K562 (cell line): ENCODE data around the gene OXNAD1. TPM values are rescaled to one million over a fixed set of nuclear protein-coding genes. Genes with fewer than 3 reads are reported as not detected.

ENCODE experiments used
- ARID1B ChIP-seq: fragments of 450-650 bp; IDR thresholded peaks from 2 replicates; pipeline ENCODE4 v1.6.1; 2016; ENCODE audit warnings: antibody characterized with exemption, mild to moderate bottlenecking, inconsistent platforms
- CTCFL ChIP-seq: IDR thresholded peaks from 2 replicates; pipeline ENCODE4 v1.6.1; 2011; ENCODE audit warnings: borderline replicate concordance, low read depth, mild to moderate bottlenecking, moderate library complexity, low read length; ENCODE audit not compliant: insufficient read depth, poor library complexity, severe bottlenecking
- DLX4 ChIP-seq: fragments of 250-450 bp; sonication (Bioruptor Pico); IDR thresholded peaks from 2 replicates; pipeline ENCODE4 v1.6.1; 2021; ENCODE audit warnings: mild to moderate bottlenecking
- DMBX1 ChIP-seq: fragments of 250-450 bp; sonication (Bioruptor Pico); IDR thresholded peaks from 2 replicates; pipeline ENCODE4 v1.8.0; 2022; ENCODE audit warnings: inconsistent platforms, mild to moderate bottlenecking, moderate library complexity, borderline replicate concordance
- E2F3 ChIP-seq: fragments of 250-450 bp; sonication (Bioruptor Pico); IDR thresholded peaks from 2 replicates; pipeline ENCODE4 v1.4.0; 2020; ENCODE audit warnings: mild to moderate bottlenecking
- GTF2F1 ChIP-seq: IDR thresholded peaks from 2 replicates; pipeline ENCODE4 v1.6.1; 2011; ENCODE audit warnings: low read depth, low read length, improper control_type of control experiment
- HDAC6 ChIP-seq: IDR thresholded peaks from 2 replicates; pipeline ENCODE4 v1.6.1; 2012; ENCODE audit warnings: low read depth, mild to moderate bottlenecking, control low read depth, inconsistent platforms, low read length, moderate library complexity
- HIVEP1 ChIP-seq: fragments of 250-450 bp; sonication (Bioruptor Pico); IDR thresholded peaks from 2 replicates; pipeline ENCODE4 v1.4.0; 2020; ENCODE audit warnings: mild to moderate bottlenecking
- JUND ChIP-seq, 2 experiments: IDR thresholded peaks; 2 replicates in 1 of 2; 3 replicates in 1 of 2; pipeline ENCODE4 v1.6.1; 2011; ENCODE audit warnings: borderline replicate concordance in 2 of 2, low read depth in 2 of 2, low read length in 2 of 2, improper control_type of control experiment in 1 of 2, missing biosample characterization in 1 of 2, missing genetic modification characterization in 1 of 2, missing genetic modification reagents in 1 of 2
- KAT8 ChIP-seq: fragments of 450-650 bp; IDR thresholded peaks from 2 replicates; pipeline ENCODE4 v1.6.1; 2016; ENCODE audit warnings: low read depth, mild to moderate bottlenecking
- MITF ChIP-seq: IDR thresholded peaks from 2 replicates; pipeline ENCODE4 v1.6.1; 2014; ENCODE audit warnings: antibody characterized with exemption
- MTF1 ChIP-seq: fragments of 250-450 bp; sonication (Bioruptor Pico); IDR thresholded peaks from 2 replicates; pipeline ENCODE4 v1.9.0; 2021; ENCODE audit warnings: moderate library complexity, mild to moderate bottlenecking, inconsistent platforms, borderline replicate concordance
- MYC ChIP-seq, 2 experiments: fragments of 250-450 bp in 1 of 2; sonication (Bioruptor Pico) in 1 of 2; IDR thresholded peaks; 2 replicates each; pipeline versions ENCODE4 v1.5.1 to v1.6.1; 2012 to 2021; ENCODE audit warnings: low read depth in 2 of 2, borderline replicate concordance in 1 of 2, improper control_type of control experiment in 1 of 2, low read length in 1 of 2, mild to moderate bottlenecking in 1 of 2, moderate library complexity in 1 of 2
- RFX5 ChIP-seq: IDR thresholded peaks from 2 replicates; pipeline ENCODE4 v1.6.1; 2011; ENCODE audit warnings: low read depth, mild to moderate bottlenecking, improper control_type of control experiment, low read length
- RNF219 ChIP-seq: fragments of 250-450 bp; sonication (Bioruptor Pico); IDR thresholded peaks from 2 replicates; pipeline ENCODE4 v1.5.0; 2022; ENCODE audit warnings: mild to moderate bottlenecking
- TCF7L2 ChIP-seq: fragments of 150-350 bp; IDR thresholded peaks from 2 replicates; pipeline ENCODE4 v1.6.1; 2016; ENCODE audit warnings: low read depth, mild to moderate bottlenecking, low read length, moderate library complexity
- ZBTB33 ChIP-seq: sonication (generic); formaldehyde crosslinking; IDR thresholded peaks from 2 replicates; pipeline ENCODE4 v1.8.1; 2023; ENCODE audit warnings: mild to moderate bottlenecking, missing genetic modification reagents
- polyA plus RNA-seq, 8 experiments: library from polyadenylated mRNA; depleted of rRNA in 4 of 8; stranded (reverse) in 5 of 8; unstranded in 3 of 8; fragments of >200 nt; fragmentation: Nextera tagmentation in 2 of 8; fragmentation: Illumina TruSeq in 1 of 8; extraction: Ambion mirVana in 2 of 8; extraction: Trizol in 1 of 8; gene quantifications; 2 replicates each; pipeline versions ENCODE4 v1.2.1 to v1.2.3, GENCODE V29; 2011 to 2014; ENCODE audit warnings: inconsistent platforms in 1 of 8, missing spikeins in 1 of 8
- total RNA-seq, 7 experiments: library from RNA; depleted of rRNA in 6 of 7; stranded (reverse); fragments of >200 nt in 6 of 7; fragmentation: Illumina TruSeq in 2 of 7; extraction: Trizol in 2 of 7; gene quantifications; 2 replicates each; pipeline versions ENCODE4 v1.2.1 to v1.2.3, GENCODE V29; 2011 to 2021; ENCODE audit warnings: low replicate concordance in 1 of 7

OXNAD1 gene
- total and polyA plus RNA-seq, 9 of the 15 experiments (the other 6 are each of a cell fraction or from before 2014, with no cell fraction given), result 12.8 to 44.4 (median 41.1) TPM

- TF ChIP-seq RNF219 (CRISPR knock-in tag), result no peak
- 0 out of 2 replicates have a peak, but pooled peaks have one; percentile 14 for TF ChIP-seq MITF
- TF ChIP-seq E2F3, result no peak
- no peak for TF ChIP-seq ARID1B
- TF ChIP-seq JUND (IDR thresholded peaks at IDR 0.05; ENCODE audit: borderline replicate concordance, low read depth, low read length), result peak; percentile 27; the same call in 1 of the 2 replicates
- TF ChIP-seq JUND (tag; IDR thresholded peaks at IDR 0.05; ENCODE audit: borderline replicate concordance, low read depth, low read length), result no peak
- no peak for TF ChIP-seq DLX4 (CRISPR knock-in tag)
- TF ChIP-seq HDAC6, result no peak
- no peak for TF ChIP-seq RFX5
- TF ChIP-seq MYC (IDR thresholded peaks at IDR 0.05; ENCODE audit: low read depth, low read length), result peak; percentile 96
- no peak for TF ChIP-seq MYC (CRISPR knock-in tag; IDR thresholded peaks at IDR 0.05; ENCODE audit: borderline replicate concordance, low read depth)
- no peak for TF ChIP-seq TCF7L2
- TF ChIP-seq KAT8, result no peak
- no peak for TF ChIP-seq MTF1 (CRISPR knock-in tag)
- no peak for TF ChIP-seq HIVEP1 (CRISPR knock-in tag)
- TF ChIP-seq CTCFL, result peak; percentile 37
- no peak for TF ChIP-seq ZBTB33 (CRISPR knock-in tag)
- TF ChIP-seq GTF2F1, result no peak
- no peak for TF ChIP-seq DMBX1 (CRISPR knock-in tag)
These were observed 54.3 kb downstream of the OXNAD1 start (continued) for GRCh38 chr3:16319307-16319706.
